Hypothalamus (tissue), 51 donors: ENCODE results near the gene UBASH3B.

ENCODE experiments used
- DNase-seq, 51 donors: peaks; one replicate each; lab custom pipeline; 2025; lab: John Stamatoyannopoulos, UW

Gene UBASH3B

DNA sequence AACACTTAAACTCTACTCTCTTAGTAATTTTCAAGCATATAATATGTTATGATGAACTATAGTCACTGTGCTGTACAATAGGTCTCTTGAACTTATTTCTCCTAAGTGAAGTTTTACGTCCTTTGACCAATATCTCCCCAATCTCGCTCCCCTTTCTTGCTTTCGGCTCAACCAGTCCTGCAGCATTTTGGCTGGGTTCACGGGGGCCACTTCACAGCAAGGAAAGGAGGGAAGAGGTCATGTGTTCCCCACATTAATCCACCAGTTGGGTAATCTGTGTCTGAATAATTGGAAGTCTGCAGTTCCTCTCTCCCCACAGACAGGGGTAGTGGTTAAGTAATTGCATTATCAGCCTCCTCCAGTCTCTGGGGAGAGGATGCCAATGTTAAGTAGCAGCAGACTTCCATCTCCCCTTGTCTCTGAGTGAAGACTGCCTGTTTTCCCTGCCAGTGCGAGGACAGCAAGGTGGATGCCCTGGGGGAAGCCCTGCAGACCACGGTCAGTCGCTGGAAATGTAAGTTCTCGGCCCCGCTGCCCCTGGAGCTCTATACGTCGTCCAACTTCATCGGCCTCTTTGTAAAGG is 123.6 kb downstream of the UBASH3B start:
- DNase-seq: no peak

DNA sequence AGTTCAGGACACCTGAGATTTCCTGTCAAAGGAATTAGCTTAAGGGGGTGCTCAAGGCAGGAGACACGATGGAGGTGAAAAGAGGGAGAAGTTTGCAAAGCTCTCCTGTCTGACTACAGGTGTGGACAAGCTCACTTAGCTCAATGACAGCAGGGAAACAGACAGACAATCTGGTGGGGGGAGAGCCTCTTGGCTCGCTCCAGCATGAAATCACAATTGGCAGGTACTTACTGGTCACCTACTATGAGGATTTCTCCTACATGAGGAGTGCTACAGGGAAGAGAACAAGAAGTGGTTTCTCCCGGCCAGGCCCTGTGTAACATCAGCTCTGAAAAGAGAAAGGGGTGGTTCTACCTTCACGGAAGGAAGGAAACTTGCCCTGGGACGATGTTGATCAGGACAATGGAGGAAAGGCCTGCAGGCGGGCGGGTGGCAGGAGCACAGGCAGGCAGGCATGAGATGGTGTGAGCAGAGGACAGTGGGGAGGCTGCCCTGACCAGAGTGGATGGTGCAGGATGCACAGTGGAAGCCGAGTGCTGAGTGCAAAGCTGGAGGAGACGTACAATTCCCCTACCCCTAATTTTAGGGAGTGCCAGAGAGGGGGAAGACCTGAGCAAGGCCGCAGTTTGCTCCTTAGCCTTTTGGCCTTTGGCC is 124.9 kb downstream of the UBASH3B start:
- no peak for DNase-seq

DNA sequence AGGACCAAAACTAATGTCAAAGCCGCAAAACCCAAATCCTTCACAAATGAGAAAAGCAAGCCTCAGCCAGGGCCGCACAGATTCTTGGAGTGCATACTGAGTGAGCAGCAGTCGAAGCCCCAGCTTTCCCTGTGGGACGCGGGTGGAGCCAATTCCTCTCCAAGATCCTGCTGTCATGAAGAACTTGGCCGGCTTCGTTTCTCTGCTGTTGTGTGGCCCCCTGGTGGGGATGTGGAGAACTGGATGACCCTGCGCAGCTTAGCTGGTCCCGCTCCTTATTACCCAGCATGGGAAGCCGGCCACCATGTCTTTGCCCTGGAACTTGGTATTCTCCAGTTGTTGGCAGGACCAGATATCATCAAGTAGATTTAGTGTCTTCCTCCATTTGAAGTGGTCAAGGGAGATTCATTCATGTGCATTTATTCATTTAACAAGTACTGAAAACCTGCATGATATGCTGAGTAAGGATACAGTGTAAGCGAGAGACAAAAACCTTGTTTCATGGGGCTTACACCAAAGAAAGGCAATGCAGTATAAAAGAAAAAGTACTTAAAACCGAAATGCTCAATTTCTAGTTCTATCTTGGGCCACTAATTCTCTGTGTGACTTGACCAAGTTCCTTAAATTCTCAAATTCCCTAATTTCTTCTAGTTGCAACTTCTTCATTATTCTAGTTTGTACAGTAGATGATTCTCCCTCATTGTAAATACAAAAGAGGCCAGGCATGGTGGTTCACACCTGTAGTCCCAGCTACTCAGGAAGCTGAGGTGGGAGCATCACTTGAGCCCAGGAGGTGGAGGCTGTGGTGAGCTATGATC is 126.1 kb downstream of the UBASH3B start:
- peak; percentile 23 to 90 (median 69) for DNase-seq

DNA sequence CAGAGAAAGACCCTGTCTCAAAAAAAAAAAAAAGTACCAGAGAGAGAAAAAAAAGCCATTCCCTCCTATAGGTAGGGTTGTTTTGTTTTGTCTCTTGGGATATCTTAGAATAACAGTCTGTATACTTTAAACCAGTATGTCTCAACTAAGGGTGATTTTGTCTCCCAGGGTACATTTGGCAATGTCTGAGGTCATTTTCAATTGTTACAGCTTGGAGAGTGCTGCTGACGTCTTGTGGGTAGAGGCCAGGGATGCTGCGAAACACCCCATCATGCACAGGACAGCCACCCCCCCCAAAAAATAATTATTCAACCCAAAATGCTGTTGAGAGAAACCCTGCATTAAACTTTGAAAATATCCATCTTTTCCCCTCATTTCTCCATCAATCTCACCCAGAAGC is 126.7 kb downstream of the UBASH3B start:
- no peak for DNase-seq

DNA sequence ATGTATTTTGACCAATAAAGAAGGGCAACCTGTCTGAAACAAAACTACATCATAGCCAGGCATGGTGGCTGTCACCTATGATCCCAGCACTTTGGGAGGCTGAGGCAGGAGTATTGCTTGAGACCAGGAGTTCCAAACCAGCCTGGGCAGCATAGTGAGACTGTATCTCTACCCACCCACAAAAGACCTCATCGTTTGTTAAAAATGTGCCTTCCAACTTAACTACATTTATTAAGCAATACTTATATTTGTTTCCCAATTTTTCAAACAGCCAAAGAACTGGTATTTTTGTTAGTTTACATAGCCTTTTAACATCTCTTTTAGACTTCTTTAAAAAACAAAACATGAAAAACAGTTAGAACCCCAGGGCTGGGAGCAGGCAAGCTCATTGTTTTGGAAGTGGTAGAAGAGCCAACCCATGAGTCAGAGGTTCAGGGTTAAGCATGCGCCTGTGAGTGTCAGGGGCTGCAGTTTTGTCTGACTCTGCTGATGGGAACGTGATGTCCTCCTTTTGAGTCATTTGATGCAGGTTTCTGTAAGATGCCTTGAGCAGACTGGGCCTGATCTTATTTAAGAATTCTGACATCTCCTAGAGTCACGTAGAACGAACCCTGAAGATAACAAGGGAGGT is 128.9 kb downstream of the UBASH3B start:
- peak in 2 of 51 donors; percentile 7 to 8 for DNase-seq

DNA sequence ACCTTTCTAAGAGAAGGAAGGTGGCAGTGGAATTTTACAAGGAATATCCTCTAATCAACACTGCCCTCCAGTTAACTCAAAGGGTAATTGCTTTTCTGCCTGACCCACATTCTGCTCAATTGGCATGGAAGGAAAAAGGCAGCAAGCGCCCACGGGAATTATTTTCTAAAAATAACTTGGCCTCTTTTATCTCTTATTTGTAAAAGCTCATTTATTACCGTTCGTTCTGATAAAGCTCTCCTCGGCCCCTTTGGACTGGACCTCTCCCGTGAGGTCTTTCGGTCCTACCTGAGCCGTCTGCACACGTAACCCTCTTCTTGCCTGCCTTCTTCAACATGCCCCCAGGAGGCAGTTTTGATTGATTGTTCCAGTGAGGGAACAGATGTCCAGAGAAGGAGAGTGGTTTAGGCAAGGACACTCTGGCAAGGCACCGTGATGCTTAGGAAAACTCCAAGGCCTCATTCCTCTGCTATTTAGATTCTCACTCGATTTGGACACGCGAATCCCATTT is 129.6 kb downstream of the UBASH3B start:
- DNase-seq: no peak

DNA sequence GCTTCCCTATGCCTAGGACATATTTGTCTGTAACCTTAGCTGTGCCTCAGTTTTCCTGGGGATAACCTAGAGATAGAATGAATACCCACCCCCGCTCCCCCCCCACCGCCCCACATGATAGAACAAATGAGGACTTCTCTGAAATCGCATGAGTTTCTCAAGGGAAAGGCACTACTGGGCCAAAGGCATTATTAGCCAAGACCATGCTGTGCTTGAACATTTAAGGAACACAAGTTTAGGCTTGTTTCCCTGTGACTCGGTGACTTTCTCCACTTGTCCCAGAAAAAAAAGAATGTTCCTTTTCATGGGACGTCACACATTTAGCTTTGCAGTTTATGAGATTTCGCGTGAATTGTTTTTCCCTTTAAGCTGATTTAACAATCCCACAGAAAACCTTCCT is 131.4 kb downstream of the UBASH3B start:
- DNase-seq: no peak

DNA sequence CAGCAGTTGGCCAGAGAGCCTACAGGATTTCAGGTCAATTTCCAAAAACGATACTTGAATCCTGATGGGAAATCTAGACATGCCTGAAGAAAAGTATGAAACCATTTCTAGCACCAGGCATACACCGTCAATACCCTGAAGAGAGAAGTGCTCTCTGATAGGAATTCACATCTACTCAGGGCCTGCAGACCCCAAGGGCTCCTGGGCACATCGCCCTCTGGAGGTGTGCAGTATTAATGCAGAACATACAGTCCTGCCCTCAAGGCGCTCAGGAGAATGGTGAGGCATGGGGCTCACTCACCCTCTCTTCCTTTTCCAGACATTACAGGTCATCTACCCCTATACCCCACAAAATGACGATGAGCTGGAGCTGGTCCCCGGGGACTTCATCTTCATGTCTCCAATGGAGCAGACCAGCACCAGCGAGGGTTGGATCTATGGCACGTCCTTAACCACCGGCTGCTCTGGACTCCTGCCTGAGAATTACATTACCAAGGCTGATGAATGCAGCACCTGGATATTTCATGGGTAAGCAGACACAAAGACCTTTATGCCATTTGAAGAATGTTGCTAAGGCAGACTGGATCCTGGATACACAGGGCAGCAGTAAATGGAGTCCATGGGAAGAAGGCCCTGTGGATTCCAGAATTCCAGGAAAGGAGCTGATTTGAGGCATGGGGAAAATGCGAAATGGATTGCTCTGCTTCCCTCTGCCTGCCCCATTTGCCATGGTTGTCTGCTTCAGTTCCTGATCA is 133.4 kb downstream of the UBASH3B start:
- no peak for DNase-seq

DNA sequence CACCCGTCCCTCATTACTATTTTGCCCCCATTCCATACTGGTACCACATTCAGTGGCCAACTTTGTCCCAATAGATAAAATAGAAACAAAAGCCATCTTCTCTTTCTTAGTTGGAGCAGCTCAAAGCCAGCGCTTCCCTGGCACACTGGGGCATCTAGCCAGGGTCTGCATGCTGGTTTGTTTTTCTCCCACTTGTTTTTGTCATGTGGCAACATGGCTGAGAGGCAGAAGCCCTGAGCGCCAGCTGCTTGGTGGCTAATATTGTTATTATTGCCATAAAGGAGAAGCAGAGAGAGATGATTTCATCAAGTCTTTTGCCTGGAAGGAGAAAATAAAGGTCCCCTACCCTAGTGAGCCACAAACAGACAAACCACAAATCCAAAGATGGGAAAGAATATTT is 134.4 kb downstream of the UBASH3B start:
- no peak for DNase-seq

DNA sequence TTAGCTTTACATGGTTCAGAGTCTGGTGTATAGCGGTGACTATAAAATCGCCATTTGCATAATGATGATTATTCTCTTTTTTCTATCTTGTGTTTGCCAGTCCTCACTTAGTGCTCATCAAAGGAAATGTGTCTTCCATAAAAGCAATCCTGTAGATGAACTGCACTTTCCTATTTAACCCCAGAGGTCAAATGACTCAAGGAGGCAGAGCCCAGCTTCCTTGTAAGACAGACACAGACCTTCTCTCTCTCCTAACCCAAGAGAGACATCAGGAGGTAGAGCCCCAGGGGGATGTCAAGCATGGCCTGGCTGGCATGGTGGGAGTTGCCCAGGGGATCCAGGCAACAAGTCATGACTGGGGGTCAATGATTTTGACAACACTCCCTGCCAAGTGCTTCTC is 135.9 kb downstream of the UBASH3B start:
- no peak for DNase-seq

DNA sequence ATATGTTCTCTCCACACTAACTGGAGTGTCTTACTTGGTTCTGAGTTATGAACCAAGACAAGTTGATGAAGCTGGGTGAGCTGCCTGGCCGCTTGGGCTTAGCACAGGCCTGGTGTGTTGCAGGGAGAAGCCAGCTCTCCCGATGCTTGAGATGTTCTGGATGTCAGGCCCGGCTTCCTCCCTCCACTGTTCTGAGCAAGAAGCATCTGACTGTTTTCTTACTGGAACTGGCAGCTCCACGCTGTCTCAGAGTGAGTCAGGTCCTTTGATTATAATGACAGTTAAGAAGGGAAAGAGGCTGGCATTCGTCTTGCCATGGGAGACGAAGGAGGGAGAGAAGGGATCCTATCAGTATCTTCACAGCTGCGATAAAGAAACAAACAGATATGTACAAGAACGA is 136.3 kb downstream of the UBASH3B start:
- peak in 5 of 51 donors; percentile 5 to 45 (median 25) for DNase-seq

DNA sequence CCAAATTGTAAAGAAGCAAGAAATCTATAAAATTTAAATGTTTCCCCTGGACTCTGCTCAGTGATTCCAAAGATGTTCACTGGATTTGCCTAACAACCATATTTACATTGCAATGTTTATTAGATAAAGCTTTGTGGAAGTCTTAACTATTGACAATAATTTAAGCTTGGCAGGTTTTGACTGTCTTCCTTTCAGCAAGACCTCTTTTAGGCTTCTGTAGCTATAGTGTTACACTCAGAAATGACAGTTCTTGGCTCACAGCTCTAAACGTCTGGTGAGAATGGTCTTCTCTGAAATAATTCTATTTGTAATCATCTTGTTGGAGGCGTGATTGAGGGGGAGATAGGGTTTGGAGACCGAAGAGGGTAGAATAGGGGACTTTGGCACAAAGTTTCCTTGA is 138.0 kb downstream of the UBASH3B start:
- no peak for DNase-seq

DNA sequence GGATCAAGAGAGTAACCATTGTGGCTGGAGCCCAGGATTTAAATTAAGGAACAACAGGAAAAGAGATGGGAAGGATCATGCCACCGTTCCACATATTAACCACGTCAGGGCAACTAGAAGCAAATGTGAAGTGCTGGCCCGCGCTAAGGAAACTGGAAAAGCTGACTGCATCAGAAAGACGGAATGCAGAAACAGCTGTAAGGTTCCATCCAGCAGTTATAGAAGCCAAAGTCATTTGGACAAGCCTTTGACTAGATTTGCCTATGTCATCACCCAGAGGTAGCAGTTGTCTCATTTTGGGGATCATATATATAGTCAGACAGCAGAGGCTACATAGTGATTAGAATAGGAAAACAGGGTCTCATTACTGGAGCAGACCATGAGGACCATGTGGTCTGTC is 139.8 kb downstream of the UBASH3B start:
- DNase-seq: no peak

DNA sequence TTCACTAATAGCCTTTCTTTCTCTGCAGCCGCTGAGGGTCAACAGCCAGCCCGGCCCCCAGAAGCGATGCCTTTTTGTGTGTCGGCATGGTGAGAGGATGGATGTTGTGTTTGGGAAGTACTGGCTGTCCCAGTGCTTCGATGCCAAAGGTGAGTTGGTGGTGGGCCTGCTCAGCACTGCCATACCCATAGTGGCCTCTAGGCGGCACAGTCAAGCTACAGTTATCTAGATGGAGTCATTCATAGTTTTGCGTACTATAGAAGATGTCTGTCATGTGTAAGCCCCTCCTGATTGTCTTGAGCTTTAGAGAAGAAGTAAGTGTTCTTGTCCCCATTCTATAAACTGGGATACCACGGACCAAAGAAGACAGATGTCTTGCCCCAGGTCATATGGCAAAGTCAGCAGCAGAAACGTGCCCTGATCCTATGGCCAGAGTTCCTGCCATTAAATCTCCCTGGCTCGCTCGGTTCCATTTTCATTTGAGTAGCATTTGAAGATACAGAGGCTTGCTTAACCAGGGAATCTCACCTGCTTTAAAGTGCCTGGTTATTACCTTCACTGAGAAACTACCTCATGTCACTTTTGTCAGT is 140.7 kb downstream of the UBASH3B start:
- peak in 7 of 51 donors; percentile 6 to 37 (median 18) for DNase-seq

DNA sequence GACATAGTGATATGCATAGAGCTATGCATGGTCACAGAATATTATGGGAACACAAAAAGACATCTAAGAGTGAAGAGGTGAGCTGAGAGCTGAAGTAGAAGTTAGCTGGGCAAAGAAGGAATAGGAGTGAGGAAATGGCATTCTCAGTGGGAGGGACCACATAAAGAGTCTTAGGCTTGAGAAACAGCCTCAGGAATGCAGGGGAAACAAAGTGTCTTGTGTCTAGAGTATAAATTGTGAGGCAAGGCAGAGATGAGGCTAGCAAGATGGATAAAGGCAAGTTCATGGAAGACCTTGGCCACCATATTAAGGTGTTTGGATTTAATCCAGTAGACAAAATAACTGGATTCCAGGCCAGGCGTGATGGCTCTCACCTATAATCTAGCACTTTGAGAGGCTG is 142.1 kb downstream of the UBASH3B start:
- DNase-seq: no peak

DNA sequence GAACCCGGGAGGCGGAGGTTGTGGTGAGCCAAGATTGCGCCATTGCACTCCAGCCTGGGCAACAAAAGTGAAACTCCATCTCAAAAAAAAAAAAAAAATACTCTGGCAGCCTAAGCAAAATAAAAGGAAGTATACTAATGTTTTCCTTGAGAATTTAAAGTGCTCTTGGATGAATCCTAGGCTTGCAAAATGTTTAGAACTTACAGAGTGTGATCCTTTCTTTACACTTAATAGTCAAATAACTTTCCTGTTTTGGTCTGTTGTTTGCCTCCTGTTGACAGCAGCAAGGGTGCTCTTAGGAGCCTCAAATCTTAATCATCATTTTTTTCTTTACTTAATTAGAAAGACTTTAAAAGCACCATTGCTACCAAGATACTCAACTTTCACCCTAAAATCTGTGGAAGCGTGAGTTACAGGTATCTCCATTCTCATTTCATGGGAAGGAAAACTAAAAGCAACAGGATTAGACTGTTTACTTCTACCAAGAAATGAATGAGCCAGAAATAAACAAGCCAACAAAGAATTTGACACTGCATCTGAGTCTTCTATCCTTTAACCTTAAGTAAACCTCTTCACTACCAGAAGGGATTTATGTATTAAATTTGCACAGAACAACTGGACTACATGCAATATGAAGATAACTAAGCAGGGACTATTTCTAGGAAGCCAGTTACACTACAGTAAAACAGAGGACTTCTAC is 144.0 kb downstream of the UBASH3B start:
- DNase-seq: no peak

DNA sequence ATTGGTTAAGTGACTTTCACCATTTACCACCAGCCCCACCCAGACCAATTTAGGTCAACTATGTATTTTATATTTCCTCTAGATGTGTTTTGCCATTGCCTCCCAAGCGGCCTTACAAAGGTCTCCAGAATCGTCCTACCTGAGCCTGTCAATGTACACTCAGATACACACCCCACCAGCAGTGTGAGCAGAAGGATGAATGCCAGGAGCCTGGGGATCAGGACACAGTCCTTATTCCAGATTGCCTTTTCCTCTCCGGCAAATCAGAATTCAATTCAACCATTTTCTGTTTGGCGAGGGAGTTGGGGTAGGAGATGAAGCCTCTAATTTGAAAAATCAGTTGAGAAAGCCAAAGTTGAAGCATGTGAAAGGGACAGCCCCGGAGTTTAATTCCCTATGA is 147.4 kb downstream of the UBASH3B start:
- DNase-seq: no peak

DNA sequence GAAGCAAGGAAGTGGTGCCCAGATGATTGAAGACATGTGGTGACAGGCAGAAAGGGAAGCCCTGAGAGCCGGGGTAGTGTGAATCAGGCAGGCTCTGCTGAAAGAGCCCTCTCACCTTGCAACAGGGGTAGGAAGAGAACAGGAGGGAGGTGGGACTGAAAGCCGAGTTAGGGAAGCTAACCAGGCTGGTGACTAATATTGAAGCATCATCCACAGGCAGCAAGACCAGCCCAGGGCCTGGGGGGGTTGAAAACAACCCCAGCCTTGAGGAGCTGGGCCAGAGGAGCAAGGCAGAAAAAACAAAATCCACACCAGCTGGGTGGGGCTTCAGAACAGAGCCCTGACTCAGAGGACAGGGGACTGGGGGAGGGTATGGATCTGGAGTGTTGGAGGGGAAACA is 147.8 kb downstream of the UBASH3B start:
- no peak for DNase-seq

DNA sequence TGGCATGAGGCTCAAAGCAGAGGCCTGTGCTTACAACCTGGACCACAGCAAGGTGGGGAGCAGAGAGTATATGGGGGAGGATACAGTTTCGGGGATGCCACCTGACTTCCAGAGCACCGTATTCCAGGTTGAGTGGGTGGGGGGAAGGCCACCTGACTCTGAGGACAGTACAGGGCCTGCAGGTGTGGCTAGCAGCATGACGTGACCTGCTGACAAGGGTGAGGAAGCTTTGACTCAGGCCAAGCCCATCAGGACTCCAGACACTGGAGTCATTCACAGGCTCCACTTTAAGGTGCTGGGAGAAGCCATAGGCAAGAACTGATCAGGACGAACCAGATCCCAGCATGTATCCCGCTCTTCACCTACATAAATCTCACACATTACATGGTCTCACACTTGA is 148.2 kb downstream of the UBASH3B start:
- no peak for DNase-seq

DNA sequence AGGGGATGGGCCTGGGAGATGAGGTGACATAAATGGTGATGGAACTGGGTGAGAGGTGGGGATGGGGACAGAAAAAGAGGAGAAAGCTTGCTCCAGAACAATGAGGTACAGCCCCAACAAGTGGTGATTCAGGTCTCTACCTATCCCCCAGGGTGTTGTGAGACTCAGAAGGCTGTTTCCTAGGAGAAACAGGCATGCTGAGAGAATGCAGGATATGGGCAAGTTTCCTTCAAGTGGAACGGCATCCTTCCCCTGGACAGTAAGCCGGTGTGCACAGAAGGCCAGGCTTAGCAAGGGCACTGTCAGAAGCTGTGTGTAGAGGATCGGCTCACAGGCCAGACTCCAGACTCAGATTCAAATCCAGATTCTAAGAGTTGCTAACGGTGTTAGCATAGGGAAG is 148.6 kb downstream of the UBASH3B start:
- no peak for DNase-seq
